ENCODE results near the gene ARRDC3.
"Not testable (repeated sequence)": the region's sequence is repeated elsewhere in the genome, so short reads cannot be mapped to it uniquely, and the experiment has no call there.

ARRDC3 gene

GRCh38 chr5:91407204-91407603 is 24.1 kb upstream of the ARRDC3 start:
- TF ChIP-seq, protein P1, sequence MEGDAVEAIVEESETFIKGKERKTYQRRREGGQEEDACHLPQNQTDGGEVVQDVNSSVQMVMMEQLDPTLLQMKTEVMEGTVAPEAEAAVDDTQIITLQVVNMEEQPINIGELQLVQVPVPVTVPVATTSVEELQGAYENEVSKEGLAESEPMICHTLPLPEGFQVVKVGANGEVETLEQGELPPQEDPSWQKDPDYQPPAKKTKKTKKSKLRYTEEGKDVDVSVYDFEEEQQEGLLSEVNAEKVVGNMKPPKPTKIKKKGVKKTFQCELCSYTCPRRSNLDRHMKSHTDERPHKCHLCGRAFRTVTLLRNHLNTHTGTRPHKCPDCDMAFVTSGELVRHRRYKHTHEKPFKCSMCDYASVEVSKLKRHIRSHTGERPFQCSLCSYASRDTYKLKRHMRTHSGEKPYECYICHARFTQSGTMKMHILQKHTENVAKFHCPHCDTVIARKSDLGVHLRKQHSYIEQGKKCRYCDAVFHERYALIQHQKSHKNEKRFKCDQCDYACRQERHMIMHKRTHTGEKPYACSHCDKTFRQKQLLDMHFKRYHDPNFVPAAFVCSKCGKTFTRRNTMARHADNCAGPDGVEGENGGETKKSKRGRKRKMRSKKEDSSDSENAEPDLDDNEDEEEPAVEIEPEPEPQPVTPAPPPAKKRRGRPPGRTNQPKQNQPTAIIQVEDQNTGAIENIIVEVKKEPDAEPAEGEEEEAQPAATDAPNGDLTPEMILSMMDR (IDR thresholded peaks at IDR 0.05; ENCODE audit: borderline replicate concordance, insufficient read depth, low read depth, low read length), result no peak
- H3K4me3 ChIP-seq (ENCODE audit: low read depth, low read length), result no peak overlapping the region

GRCh38 chr5:91403438-91403837 is 20.3 kb upstream of the ARRDC3 start:
- TF ChIP-seq, protein P1 (IDR thresholded peaks at IDR 0.05; ENCODE audit: borderline replicate concordance, insufficient read depth, low read depth, low read length), result no peak
- H3K4me3 ChIP-seq (ENCODE audit: low read depth, low read length), result no peak overlapping the region

GRCh38 chr5:91401175-91401574 is 18.1 kb upstream of the ARRDC3 start:
- TF ChIP-seq, protein P1 (IDR thresholded peaks at IDR 0.05; ENCODE audit: borderline replicate concordance, insufficient read depth, low read depth, low read length), result no peak

DNA sequence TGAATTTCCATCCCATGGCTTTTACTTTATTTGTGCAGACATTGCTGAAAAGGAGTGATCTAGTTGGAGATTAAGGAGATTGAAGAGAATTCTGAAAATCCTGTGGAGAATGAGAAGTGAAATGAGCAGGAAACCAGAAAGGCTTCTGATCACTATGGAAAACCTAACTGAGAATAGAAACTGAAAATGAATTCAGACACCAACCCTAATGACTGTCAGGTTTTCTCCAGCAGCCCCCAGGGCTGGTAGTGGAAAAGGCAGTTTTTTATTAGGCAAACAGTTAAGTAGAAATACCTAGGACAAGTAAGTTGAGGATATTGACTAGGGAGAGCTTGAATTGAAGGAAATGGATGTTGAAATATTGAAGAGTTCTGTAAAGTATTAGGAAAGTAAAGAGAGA is 14.7 kb upstream of the ARRDC3 start:
- H3K4me3 ChIP-seq (ENCODE audit: low read depth, low read length), result no peak overlapping the region
- TF ChIP-seq, protein P1 (IDR thresholded peaks at IDR 0.05; ENCODE audit: borderline replicate concordance, insufficient read depth, low read depth, low read length), result no peak

More at GRCh38 chr5:91401175-91401574, 18.1 kb upstream of the ARRDC3 start:
- no peak overlapping the region for H3K4me3 ChIP-seq (ENCODE audit: low read depth, low read length)

- H3K4me3 ChIP-seq (ENCODE audit: low read depth, low read length), result no peak overlapping the region
- TF ChIP-seq, protein P1 (IDR thresholded peaks at IDR 0.05; ENCODE audit: borderline replicate concordance, insufficient read depth, low read depth, low read length), result no peak
These were observed 7.2 kb upstream of the ARRDC3 start for GRCh38 chr5:91390268-91390667.

DNA sequence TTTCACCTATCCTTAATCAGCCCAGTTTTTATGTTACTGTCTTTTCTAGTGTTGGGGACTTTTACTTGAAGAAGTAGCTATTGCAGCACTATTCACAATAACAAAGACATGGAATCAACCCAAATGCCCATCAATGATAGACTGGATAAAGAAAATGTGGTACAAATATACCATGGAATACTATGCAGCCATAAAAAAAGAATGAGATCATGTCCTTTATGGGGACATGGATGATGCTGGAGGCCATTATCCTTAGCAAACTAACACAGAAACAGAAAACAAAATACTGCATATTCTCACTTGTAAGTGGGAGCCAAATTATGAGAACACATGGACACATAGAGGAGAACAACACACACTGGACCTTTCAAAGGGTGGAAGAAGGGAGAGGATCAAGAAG is 6.4 kb upstream of the ARRDC3 start:
- H3K4me3 ChIP-seq (ENCODE audit: low read depth, low read length), result not testable (repeated sequence)

DNA sequence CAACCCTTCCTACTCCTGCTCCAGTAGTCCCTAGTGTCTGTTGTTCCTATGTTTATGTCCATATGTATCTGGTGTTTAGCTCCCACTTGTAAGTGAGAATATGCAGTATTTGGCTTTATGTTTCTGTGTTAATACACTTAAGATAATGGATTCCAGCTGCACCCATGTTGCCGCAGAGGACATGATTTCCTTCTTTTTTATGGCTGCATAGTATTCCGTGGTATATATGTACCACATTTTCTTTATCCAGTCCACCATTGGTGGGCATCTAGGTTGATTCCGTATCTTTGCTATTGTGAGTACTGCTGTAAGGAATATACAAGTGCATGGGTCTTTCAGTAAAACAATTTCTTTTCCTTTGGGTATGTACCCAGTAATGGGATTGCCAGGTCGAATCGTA is 5.2 kb upstream of the ARRDC3 start:
- TF ChIP-seq, protein P1 (IDR thresholded peaks at IDR 0.05; ENCODE audit: borderline replicate concordance, insufficient read depth, low read depth, low read length), result no peak
- no peak overlapping the region for H3K4me3 ChIP-seq (ENCODE audit: low read depth, low read length)

DNA sequence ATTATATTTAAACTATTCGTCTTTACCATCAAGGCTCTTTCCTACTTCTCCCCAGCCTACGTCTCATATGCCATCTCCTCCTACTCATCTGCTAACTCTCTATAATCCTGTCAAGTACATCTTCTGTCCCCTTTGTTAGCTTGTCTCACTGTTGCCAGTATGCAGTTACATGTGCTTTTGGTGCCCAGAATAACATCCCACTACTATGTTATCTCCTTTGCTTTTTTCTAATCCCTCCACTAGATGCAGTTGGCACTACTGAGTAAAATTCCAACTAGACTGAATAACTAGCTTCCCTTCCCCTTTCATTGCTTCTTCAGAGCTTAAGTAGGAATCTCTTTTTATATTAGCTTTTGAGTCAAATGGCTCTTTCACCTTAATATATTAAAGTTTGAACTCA is 3.0 kb upstream of the ARRDC3 start:
- no peak overlapping the region for H3K4me3 ChIP-seq (ENCODE audit: low read depth, low read length)
- TF ChIP-seq, protein P1 (IDR thresholded peaks at IDR 0.05; ENCODE audit: borderline replicate concordance, insufficient read depth, low read depth, low read length), result no peak

DNA sequence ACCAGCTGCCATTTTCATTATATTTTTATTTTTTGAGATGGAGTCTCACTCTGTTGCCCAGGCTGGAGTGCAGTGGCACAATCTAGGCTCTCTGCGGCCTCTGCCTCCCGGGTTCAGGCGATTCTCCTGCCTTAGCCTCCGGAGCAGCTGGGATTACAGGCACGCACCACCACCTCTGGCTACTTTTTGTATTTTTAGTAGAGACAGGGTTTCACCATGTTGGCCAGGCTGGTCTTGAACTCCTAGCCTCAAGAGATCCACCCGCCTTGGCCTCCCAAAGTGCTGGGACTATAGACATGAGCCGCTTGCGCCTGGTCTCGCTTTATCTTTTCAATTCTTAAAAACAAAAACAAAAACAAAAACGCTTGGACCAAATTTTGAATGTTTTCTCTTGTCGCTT is 2.5 kb upstream of the ARRDC3 start:
- not testable (repeated sequence) for H3K4me3 ChIP-seq (ENCODE audit: low read depth, low read length)
